ENCODE results near the gene ESRRA.

DNA sequence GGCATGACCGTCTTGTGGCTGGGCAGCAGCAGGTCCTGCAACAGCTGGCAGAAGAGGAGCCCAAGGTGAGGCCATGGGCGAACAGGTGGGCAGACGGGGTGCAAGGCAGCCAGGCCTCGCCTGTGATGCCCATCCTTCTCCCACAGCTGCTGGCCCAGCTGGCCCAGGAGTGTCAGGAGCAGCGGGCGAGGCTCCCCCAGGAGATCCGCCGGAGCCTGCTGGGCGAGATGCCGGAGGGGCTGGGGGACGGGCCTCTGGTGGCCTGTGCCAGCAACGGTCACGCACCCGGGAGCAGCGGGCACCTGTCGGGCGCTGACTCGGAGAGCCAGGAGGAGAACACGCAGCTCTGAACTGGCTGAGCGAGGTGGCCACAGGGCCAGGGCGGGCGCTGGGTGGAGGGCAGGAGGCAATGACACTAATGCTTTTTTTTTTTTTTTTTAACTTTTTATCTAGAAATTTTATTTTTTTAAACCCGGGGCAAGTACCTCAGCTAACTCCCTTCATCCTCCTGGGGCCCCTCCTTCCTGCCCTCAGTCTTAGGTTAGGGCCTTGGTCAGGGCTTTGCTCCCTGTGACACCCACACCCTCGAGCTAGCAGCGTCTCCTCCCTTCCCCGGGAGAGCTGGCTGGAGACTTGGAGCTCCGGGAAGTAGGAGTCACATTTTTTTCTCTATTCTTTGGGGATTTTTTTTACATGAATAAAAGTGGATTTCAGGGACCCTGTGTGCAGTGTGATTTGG lies 37.9 kb upstream of the ESRRA start:
- TF ChIP-seq, protein P1, sequence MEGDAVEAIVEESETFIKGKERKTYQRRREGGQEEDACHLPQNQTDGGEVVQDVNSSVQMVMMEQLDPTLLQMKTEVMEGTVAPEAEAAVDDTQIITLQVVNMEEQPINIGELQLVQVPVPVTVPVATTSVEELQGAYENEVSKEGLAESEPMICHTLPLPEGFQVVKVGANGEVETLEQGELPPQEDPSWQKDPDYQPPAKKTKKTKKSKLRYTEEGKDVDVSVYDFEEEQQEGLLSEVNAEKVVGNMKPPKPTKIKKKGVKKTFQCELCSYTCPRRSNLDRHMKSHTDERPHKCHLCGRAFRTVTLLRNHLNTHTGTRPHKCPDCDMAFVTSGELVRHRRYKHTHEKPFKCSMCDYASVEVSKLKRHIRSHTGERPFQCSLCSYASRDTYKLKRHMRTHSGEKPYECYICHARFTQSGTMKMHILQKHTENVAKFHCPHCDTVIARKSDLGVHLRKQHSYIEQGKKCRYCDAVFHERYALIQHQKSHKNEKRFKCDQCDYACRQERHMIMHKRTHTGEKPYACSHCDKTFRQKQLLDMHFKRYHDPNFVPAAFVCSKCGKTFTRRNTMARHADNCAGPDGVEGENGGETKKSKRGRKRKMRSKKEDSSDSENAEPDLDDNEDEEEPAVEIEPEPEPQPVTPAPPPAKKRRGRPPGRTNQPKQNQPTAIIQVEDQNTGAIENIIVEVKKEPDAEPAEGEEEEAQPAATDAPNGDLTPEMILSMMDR (IDR thresholded peaks at IDR 0.05) = no peak
- TF ChIP-seq EP300 (IDR thresholded peaks at IDR 0.05) (no peak), POLR2A (IDR thresholded peaks at IDR 0.05) (no peak), POLR2AphosphoS5 (IDR thresholded peaks at IDR 0.05) (no peak)

Data from suprapubic skin (tissue), 4 donors.